ENCODE results near the gene ABHD6. TPM values are rescaled to one million over a fixed set of nuclear protein-coding genes. Genes with fewer than 3 reads are reported as not detected.
"Not testable (repeated sequence)": the region's sequence is repeated elsewhere in the genome, so short reads cannot be mapped to it uniquely, and the experiment has no call there.

ABHD6 gene
- total RNA-seq, 1 experiment from 2014 or later = 10.8 TPM

DNA sequence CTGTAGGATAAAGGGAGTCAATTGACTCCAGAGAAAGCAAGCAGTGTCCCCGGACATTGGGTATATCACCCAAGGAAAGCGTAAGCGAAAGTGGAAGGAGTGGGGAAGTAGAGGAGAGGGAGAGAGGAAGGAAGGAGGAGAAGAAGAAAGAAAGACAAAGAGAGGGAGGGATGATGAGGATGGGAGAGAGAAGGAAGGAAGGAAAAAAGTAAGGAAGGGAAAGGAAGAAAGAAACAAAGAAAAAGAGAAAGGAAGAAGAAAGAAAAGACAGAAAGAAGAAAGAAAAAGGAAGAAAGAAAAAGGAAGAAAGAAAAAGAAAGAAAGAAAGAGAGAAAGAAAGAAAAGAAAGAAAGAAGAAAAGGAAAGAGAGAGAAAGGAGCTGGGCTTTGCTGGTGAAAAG is 27.7 kb upstream of the ABHD6 start:
- no peak for DNase-seq (ENCODE audit: low spot score)

GRCh38 chr3:58210761-58211460 is 26.7 kb upstream of the ABHD6 start, which contains the start of gene DNASE1L3:
DNASE1L3 (minus strand) TSS chr3:58210972; CDS start chr3:58210906, 66 bp downstream.
- no peak for DNase-seq (ENCODE audit: low spot score)

- DNase-seq (ENCODE audit: low spot score) = no peak
Observed at GRCh38 chr3:58214484-58215316, 22.9 kb upstream of the ABHD6 start.

DNA sequence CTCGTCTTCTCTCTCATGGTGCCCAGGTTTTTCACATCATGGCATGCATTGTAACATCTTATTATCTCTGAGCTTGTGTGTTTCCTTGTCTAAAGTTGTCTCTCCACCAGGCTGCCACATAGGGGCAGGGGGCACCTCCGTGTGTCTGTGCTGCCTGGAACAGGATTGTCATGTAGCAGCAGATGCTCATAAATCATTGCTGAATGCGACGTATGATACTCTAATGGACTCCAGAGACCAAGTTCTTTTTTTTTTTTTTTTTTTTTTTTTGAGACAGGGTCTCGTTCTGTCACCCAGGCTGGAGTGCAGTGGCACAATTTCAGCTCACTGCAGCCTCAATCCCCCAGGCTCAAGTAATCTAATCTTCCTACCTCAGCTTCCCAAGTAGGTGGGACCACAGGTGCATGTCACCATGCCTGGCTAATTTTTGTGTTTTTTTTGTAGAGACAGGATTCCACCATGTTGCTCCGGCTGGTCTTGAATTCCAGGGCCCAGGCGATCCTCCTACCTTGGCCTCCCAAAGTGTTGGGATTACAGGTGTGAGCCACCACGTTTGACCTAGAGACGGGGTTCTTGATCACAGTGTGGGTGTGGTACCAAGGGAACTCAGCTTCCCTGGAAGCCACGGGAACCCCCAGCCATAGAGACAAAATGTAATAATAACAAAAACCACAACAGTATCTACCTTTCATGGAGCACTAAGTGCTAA is 22.1 kb upstream of the ABHD6 start:
- no peak for DNase-seq (ENCODE audit: low spot score)

DNA sequence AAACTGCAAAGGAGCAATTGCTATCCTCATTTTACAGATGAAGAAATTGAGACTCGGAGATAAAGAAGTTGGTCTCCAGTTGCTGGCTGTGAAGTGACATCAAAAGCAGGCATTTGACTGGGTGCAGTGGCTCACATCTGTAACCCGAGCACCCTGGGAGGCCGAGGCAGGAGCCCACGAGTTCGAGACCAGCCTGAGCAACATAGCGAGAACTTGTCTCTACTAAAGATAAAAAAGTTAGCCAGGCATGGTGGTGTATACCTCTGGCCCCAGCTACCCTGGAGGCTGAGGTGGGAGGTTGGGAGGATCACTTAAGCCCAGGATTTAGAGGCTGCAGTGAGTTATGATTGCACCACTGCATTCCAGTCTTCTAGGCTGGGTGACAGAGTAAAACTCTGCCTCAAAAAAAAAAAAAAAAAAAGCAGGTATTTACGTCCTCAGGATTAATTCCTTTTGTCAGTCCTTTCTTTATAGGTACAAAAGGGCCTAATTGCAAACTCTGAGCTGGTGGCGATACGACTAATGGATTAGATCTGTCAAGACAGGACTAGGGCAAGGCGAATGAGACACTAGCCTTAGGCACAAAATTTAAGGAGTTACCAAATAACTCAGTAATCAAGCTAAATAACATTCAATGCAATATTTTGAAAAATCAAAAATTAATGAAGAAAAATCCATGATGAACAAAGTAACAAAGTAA is 20.9 kb upstream of the ABHD6 start:
- no peak for DNase-seq (ENCODE audit: low spot score)

GRCh38 chr3:58217209-58217811 is 20.3 kb upstream of the ABHD6 start:
- peak; percentile 87 for DNase-seq (ENCODE audit: low spot score)

GRCh38 chr3:58218904-58219303 is 18.7 kb upstream of the ABHD6 start:
- DNase-seq (ENCODE audit: low spot score) = no peak

DNA sequence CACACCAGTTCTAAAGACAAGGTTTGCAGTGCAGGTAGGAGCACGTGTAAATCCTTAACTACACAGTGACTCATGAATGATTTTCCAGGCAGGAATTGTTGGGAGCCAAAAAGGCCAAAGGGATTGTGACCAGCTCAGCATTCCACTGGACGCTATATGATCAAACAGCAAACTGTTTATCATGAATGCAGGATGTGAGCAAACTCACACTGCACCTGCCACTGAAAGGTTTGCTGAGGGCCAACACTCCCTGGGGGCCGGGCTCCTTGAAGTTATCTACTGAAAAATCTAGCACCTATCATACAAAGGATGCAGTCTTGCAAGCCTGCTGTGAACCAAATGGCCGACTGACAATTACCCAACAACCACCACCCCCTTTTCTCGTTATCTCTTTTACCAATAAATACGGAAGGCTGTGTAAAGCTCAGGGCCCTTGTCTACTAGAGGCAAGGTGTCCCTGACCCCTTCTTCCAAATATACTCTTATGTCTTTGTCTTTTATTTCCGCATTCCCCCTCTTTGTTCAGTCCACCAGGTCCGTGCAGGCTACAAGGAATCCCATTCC is 15.3 kb upstream of the ABHD6 start:
- DNase-seq (ENCODE audit: low spot score) = no peak

DNA sequence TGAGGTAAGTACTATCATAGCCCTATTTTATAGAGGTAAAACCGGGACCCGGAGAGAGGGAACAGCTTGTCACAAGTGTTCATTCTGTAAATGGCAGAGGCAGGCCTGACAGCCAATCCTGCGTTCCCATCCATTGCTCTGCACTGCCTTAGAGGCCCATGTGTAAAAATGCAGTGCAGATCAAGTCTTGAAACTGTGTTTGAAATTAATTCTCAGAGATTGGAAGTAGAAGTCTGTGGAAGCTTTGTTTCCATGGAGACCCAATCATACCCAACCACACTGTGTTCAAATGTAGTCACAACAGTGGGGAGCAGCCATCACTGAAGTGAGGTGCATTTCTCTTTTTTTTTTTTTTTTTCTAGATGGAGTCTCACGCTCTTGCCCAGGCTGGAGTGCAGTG is 13.7 kb upstream of the ABHD6 start:
- no peak for DNase-seq (ENCODE audit: low spot score)

GRCh38 chr3:58227933-58228332 is 9.7 kb upstream of the ABHD6 start:
- DNase-seq (ENCODE audit: low spot score) = not testable (repeated sequence)

GRCh38 chr3:58230876-58231552 is 6.6 kb upstream of the ABHD6 start:
- DNase-seq (ENCODE audit: low spot score) = no peak

DNA sequence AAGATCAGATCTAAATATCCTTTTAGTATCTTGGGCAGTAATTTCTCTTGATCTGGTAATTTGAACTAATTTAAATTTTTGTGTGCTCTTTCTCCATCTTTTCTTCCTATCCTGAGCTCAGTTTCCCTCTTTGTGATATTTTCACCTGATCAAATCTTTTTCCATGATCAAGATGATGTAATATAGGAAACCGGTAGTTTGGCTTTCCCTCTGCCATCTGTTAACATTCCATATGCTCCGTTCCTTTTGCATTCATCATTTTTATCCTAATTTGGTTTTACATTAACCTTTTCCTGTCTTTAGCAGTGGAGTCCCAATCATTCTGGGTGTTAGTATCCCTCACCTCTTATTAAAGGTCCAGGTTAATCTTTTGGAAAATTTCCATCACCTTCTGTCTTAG is 5.9 kb upstream of the ABHD6 start:
- no peak for DNase-seq (ENCODE audit: low spot score)

GRCh38 chr3:58234516-58234931 is 3.1 kb upstream of the ABHD6 start:
- peak; percentile 9 for DNase-seq (ENCODE audit: low spot score)

DNA sequence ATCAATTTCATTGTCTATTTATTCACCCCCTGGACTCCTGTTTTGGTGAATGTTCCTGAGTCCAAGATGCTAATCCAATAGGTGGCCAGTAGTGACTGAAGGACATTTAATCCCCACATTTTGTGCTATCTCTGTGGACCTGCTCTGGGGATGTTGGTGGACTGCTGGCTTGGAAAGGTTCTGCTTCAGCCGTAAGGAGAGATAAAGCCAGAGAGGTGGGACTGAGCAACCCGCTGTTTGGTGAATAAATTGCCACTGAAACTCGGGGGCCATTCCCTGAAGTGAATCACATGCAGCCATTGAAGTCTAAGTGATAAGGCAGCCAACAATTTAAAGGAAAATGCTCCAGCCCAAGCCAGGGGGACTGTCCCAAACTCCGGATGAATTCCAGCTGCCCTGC is 1.6 kb upstream of the ABHD6 start:
- DNase-seq (ENCODE audit: low spot score) = no peak

DNA sequence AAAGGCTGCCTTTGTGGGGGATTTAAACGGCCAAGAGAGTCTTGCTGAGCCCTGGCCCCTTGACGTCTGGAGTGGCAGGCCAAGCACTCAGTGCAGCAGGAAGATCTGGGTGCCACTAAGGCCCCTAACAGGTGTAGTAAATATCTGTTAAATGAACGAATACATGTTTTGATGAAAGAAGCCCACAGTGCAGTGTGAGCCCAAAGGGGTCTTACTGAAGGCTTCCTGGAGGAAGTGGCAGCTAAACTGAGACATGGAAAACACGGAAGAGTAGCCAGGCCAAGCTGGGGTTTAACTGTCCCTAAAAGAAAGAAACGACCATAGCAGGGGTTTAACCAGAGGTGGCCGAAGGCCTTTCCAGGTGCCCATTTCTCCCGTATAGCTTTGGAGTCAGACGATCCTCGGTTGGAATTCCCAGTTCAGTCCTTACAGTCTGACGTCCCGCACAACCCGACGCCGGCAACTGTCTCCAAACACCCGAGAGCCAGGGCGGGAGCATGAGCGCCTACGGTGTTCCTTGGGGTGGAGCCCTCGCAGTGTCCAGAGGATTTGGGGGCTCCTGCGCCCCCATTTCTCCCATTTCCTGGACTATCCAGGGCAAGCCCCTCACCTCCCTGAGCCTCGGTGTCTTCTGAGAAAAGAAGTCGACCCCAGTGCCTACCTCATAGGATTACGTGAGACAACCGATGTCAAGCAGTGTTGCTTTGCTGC is 910 bp upstream of the ABHD6 start:
- no peak for DNase-seq (ENCODE audit: low spot score)

DNA sequence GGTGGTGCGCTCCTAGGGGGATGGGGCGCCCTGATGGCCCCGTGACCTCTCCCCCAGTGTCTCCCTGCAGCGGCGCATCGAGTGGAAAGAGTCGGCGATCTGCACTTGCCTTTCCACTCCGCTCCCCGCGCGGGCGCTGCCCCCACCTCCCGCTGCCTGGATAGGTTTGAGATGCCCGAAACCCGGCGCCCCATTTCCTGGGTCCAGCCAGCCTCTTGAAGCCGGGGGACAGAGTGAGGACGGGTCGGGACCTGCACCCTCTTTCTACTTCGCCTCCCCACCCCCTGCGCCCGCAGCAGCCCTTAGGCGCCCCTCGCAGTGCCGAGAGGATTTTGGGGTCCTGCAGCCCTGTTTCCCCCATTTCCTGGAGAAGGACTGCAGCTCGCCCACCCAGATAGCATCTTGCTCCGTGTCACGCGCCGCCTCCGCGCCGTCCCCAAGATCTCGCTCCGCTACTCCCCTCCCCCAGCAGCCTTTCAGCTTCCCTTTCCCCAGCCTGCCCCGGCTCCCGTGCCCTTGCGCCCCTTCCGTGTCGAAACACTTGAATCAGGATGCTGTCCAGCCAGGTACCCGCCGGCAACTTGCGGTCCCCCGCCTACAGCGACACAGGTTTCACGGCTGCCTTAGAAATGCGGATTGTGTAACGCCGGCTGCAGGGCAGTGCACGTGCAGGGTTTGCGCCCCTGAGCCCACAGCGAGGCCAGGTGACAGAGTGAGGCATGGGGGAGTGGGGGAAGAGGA is 519 bp downstream of the ABHD6 start:
- no peak for DNase-seq (ENCODE audit: low spot score)

DNA sequence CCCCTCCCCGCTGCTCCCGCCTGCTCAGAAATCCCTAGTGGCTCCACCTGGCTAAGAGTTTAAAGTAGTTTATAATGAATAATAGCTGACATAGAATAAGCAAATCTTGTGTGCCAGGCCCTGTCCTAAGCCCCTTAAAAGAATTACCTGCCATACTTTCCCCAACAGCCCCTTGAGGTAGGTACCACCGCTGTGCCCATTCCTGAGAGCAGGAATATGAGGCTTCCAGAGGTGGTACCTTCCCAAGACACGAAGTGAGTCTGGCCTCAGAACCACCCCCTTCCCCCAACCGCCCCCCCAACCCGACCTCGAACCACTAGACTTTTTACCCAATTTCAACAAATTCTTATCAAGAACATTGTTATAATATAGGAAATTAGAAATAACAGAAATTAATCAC is 1.2 kb downstream of the ABHD6 start:
- no peak for DNase-seq (ENCODE audit: low spot score)

- DNase-seq (ENCODE audit: low spot score) = no peak
Observed at GRCh38 chr3:58241306-58242044, 3.9 kb downstream of the ABHD6 start.
